Muscle of leg (tissue), 11 donors: ENCODE measurements around the gene MICU1. TPM values are rescaled to one million over a fixed set of nuclear protein-coding genes. Genes with fewer than 3 reads are reported as not detected.

Experiments
- DNase-seq: peaks from one replicate; pipeline ENCODE4 v3.0.0; 2013
- H3K27ac ChIP-seq: one replicate; pipeline ENCODE4 v1.5.1; 2013; ENCODE audit warnings: mild to moderate bottlenecking, low read length, control low read depth
- H3K27me3 ChIP-seq: one replicate; pipeline ENCODE4 v1.6.1; 2013; ENCODE audit warnings: low read length; ENCODE audit not compliant: control insufficient read depth, insufficient read depth
- H3K36me3 ChIP-seq: one replicate; pipeline ENCODE4 v1.6.1; 2013; ENCODE audit warnings: low read length; ENCODE audit not compliant: control insufficient read depth, insufficient read depth
- H3K4me1 ChIP-seq: one replicate; pipeline ENCODE4 v1.6.1; 2013; ENCODE audit warnings: low read length; ENCODE audit not compliant: control insufficient read depth, insufficient read depth
- H3K4me3 ChIP-seq: one replicate; pipeline ENCODE4 v1.5.1; 2013; ENCODE audit warnings: low read length, control low read depth
- H3K9me3 ChIP-seq: replicated peaks from 2 replicates; pipeline ENCODE4 v1.6.1; 2013; ENCODE audit warnings: low read depth, low read length; ENCODE audit not compliant: control insufficient read depth
- WGBS: methylation state at CpG from one replicate; pipeline ENCODE4 v1.1.5; 2013; ENCODE audit warnings: missing lambda C conversion rate; ENCODE audit not compliant: insufficient coverage; 5-methylcytosine and 5-hydroxymethylcytosine counted together
- polyA plus RNA-seq, 8 donors: library from polyadenylated mRNA; unstranded; fragments of 120-200 nt; gene quantifications; one replicate each; pipeline versions ENCODE4 v1.2.1 to v1.2.3, GENCODE V29; 2013; ENCODE audit warnings: inconsistent platforms in 1 of 8, low replicate concordance in 1 of 8; ENCODE audit not compliant: insufficient read length in 8 of 8, insufficient read depth in 1 of 8
- total RNA-seq: library from RNA; stranded (reverse); fragments of 120-200 nt; gene quantifications from one replicate; pipeline ENCODE4 v1.2.4, GENCODE V29; 2013

The MICU1 gene
- total and polyA plus RNA-seq, 9 donors, result 67.7 to 129 (median 81.6) TPM

DNA sequence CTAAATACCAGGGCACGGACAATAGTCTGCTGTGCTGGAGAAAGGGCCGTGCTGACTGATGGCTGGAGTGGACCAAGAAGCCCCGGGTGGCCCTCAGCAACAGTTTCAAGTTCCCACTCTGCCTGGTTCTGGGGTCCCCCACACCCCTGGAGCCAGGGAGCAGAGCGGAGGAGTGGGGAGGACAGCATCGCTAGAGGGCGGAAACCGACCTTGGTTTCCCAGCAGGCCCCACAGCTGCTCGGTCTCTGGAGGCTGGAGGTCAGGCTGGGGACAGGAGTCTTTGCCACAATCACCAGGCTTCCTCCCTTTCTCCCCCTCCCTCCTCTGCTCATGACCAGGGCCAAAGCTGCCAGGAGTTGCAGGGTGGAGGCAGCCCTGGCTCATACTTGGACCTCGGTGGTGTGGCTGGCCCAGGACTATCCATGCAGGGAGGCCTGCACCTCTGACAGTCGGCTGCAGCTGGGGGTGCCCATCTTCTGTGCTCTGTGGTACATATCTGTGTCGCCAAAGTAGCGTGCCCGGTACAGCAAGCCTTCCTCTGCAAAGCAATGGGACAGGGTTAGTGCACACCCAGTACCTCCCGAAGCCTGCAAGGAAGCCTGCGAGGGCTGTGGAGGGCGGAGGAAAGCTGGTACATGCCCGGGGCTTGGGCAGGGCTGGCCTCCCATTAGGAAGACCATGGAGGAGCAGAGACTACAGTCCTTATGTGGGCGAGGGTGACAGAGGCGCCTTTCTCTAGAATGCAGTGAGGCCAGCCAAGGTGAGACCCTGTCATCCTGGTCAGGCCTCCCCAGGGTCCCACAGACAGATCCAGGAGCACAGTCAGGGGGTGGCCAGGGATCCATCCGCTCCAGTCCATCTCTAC lies 290.3 kb downstream of the MICU1 start:
- H3K4me1 ChIP-seq, result peaks cover 65% of the 10 kb centered on the region
- WGBS, result 60% methylated on average over 17 of the region's 20 CpGs
- no peak overlapping the region for H3K4me3 ChIP-seq
- DNase-seq, result peak; percentile 76
- H3K27me3 ChIP-seq, result no peaks in the 10 kb centered on the region
- no peaks in the 10 kb centered on the region for H3K9me3 ChIP-seq
- peak overlapping the region; percentile 93 for H3K27ac ChIP-seq
- H3K36me3 ChIP-seq, result peaks cover 57% of the 10 kb centered on the region

DNA sequence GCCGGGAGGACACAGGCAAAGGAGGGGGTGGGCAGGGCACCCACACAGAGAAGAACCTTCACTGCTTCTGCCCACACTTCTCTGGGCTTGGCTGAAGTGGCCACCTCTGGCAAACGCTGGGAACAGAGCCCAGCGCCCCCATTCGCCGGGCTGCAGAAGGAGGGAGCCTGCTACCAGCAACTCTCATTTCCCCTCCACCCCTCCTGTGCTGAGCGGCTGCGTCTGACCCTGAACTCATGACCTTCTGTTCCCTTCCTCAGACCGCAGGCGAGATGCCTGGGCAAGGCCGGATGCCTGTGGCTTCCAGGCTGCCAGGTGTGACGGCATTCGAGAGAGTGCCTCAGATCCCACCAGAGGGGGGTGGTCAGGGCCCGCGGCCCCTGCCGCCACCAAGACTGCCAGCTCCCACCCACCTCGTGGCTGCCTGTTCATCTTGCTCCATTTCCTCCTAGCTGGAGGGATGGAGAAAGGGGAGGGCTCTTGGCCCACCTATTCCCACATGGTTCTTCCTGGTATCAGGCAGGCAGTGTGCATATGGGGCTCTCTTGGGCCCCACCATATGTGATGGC lies 291.0 kb downstream of the MICU1 start:
- Histone ChIP-seq H3K36me3 (peaks cover 56% of the 10 kb centered on the region), H3K4me1 (peaks cover 65% of the 10 kb centered on the region), H3K27ac (peak overlapping the region; percentile 93), H3K27me3 (no peaks in the 10 kb centered on the region), H3K9me3 (no peaks in the 10 kb centered on the region), H3K4me3 (no peak overlapping the region)
- 25% methylated on average over 12 of the region's 16 CpGs for WGBS
- DNase-seq, result peak; percentile 70

- Histone ChIP-seq H3K36me3 (peaks cover 56% of the 10 kb centered on the region), H3K9me3 (no peaks in the 10 kb centered on the region), H3K27me3 (no peaks in the 10 kb centered on the region), H3K4me1 (peaks cover 71% of the 10 kb centered on the region), H3K27ac (peak overlapping the region; percentile 93), H3K4me3 (no peak overlapping the region)
- peak; percentile 79 for DNase-seq
- WGBS, result 64% methylated on average over 5 of the region's 17 CpGs
Measured at GRCh38 chr10:72334196-72334824, 291.6 kb downstream of the MICU1 start.

DNA sequence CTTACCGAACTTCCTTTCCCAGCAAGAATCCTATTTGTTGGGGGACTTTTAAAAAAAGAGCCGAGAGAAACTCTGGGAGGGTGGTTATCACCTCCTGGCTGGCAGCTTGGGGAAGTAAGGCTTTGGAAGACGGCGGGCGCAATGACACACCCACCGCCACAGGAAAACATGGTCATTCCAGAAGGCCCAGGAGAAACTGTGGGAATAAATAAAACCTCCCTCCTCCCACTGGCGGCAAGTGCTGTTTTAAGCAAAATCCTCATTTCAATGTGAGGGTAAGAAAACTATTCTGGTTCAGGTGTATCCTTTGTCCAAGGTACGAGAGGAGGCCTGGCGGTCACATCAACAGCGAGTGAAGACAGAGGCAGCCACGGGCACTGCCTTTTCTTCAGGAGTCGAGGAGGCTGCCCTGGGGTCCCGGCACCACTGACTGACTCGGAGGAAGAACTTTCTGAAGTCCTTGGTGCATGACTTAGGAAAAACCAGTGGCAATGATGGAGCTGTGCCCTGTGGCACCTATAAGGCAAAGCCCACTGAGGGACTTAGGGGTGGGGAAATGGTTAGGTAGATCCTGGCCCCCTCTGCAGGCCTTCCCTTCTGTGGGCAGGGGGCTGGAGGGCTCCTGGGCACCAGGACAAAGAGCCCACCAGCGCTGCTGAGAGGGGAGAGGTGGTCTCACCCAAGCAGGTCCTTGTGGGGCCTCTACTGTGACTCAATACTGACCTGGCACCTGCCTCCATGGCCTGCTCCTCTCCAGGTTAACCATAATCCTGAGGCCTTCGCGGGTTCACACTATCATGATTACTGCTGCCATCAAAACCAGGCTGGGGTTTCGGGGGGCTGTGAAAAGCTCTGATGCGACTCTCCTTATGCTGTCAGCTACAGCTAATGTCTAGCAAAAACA lies 292.5 kb downstream of the MICU1 start:
- WGBS, result 93% methylated on average over 11 of the region's 19 CpGs
- no peaks in the 10 kb centered on the region for H3K27me3 ChIP-seq
- no peak overlapping the region for H3K4me3 ChIP-seq
- no peaks in the 10 kb centered on the region for H3K9me3 ChIP-seq
- H3K36me3 ChIP-seq, result peaks cover 48% of the 10 kb centered on the region
- no peak for DNase-seq
- peaks cover 80% of the 10 kb centered on the region for H3K4me1 ChIP-seq
- H3K27ac ChIP-seq, result peak overlapping the region; percentile 93

GRCh38 chr10:72332423-72333111 lies 293.3 kb downstream of the MICU1 start:
- Histone ChIP-seq H3K36me3 (peaks cover 40% of the 10 kb centered on the region), H3K4me1 (peaks cover 88% of the 10 kb centered on the region), H3K9me3 (no peaks in the 10 kb centered on the region), H3K27ac (peak overlapping the region; percentile 93), H3K27me3 (no peaks in the 10 kb centered on the region), H3K4me3 (no peak overlapping the region)
- DNase-seq, result no peak
- 34% methylated on average over 10 of the region's 12 CpGs for WGBS

DNA sequence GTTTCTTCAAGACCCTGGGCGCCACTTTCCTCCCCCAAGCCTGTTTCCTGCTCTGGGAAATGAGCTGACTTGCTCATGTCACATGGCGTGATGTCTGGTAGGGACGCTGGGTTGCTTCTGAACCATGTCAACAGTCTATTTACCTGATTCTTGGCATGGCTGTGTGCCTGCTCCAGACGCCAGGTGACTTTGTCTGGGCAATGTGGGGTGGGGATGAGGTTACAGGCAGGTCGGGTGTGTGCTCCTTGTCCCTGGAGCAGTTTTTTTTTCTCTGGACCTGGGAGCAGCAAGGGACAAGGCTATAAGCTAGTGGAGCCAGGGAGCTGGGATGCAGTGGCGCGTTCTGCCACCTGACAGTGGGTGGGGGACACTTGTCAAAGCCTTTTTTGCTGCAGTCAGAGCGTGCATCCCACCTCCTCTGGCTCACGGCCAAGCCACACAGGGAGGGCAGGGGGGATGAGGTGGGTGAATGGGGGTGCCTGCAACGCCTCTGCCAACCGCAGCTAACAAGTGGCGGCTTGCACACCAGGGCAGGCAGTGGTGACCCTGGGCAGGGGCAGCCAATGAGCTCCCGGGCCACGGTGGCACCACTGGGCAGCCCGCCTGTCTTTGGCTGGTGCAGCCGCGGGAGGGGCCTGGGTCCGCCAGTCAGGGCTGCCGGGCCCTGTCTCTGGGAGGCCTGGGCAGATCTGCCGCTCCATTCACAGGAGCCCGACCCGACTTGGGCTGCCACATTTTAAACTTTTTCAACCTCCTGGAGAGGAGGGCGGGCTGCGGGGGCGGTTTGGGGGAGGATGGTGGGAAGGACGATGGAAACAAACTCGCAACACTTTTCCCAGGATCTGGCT lies 294.1 kb downstream of the MICU1 start:
- H3K4me1 ChIP-seq, result peaks cover 91% of the 10 kb centered on the region
- no peaks in the 10 kb centered on the region for H3K9me3 ChIP-seq
- no peaks in the 10 kb centered on the region for H3K27me3 ChIP-seq
- peak; percentile 85 for DNase-seq
- whole genome bisulfite sequencing, result 5% methylated on average over 20 of the region's 27 CpGs
- peak overlapping the region; percentile 93 for H3K27ac ChIP-seq
- peaks cover 34% of the 10 kb centered on the region for H3K36me3 ChIP-seq
- no peak overlapping the region for H3K4me3 ChIP-seq

- DNase-seq, result peak; percentile 10
- H3K4me1 ChIP-seq, result peaks cover 85% of the 10 kb centered on the region
- no peaks in the 10 kb centered on the region for H3K9me3 ChIP-seq
- H3K36me3 ChIP-seq, result peaks cover 17% of the 10 kb centered on the region
- no peak overlapping the region for H3K4me3 ChIP-seq
- WGBS, result 83% methylated on average over 1 of the region's 2 CpGs
- H3K27ac ChIP-seq, result no peak overlapping the region
- no peaks in the 10 kb centered on the region for H3K27me3 ChIP-seq
Measured at GRCh38 chr10:72330069-72330426, 295.8 kb downstream of the MICU1 start.

DNA sequence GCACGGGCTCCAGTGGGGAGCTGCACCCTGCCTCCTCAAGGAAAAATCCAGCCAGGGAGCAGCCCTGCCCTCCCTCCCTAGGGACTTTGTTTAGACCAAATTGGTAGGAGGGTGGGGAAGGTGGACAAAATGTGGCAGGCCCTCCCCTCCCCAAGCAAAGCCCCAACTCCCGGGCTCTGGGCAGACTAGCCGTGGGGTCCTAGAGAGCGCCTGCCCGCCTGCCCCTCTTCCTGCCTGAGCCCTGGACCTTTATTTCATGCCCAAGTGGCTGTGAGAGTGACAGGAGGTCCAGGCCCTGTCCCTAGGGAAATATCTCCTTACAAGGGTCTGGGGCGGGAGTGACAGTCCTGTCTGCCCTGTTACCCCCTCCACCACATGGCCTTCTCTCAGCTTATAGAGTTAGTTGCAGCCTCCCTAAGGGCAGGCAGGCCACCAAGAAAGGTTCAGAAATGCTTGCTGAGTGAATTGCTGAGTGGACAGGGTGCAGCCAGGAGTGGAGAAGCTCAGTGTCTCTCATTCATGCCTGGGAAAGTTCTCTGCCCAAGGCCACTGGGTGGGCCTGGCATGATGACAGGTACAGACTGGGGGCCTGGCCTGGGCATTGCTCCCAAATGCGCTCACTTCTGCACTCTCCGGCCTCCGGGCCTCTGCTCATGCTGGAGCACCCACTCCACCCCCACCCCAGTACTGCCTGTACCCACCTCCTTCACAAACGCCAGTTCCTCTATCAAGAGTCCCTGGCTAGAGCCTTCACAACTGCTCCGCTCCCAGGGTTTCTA lies 296.4 kb downstream of the MICU1 start:
- Histone ChIP-seq H3K27me3 (no peaks in the 10 kb centered on the region), H3K4me1 (peaks cover 85% of the 10 kb centered on the region), H3K9me3 (no peaks in the 10 kb centered on the region), H3K36me3 (peaks cover 11% of the 10 kb centered on the region), H3K27ac (no peak overlapping the region), H3K4me3 (no peak overlapping the region)
- WGBS, result 79% methylated on average over 5 of the region's 11 CpGs
- no peak for DNase-seq
